GM23338 (cell line): ENCODE data around the gene FAM234A.

Experiments used
- CREB1 ChIP-seq: fragments of 250-450 bp; sonication (Bioruptor Pico); IDR thresholded peaks from 2 replicates; pipeline ENCODE4 v1.5.0; 2020; ENCODE audit warnings: low read depth, mild to moderate bottlenecking, moderate library complexity
- CTCF ChIP-seq, 2 experiments: fragments of 200-600 bp in 1 of 2; sonication (generic) in 1 of 2; conservative IDR thresholded peaks; 2 replicates each; pipeline versions ENCODE4 v1.5.1 to v1.6.1; 2016 to 2017; ENCODE audit warnings: antibody characterized with exemption in 2 of 2, low read depth in 2 of 2, mild to moderate bottlenecking in 2 of 2, moderate library complexity in 1 of 2
- ETS1 ChIP-seq: IDR thresholded peaks from 2 replicates; pipeline ENCODE4 v1.6.1; 2016; ENCODE audit warnings: antibody characterized with exemption
- EZH2 ChIP-seq: fragments of 200-600 bp; sonication (generic); IDR thresholded peaks from one replicate; pipeline ENCODE4 v1.8.0; 2017; ENCODE audit warnings: antibody characterized with exemption, mild to moderate bottlenecking, low read depth; ENCODE audit not compliant: unreplicated experiment

GRCh38 chr16:185213-185612 lies 49.4 kb upstream of the FAM234A start:
- TF ChIP-seq CTCF (conservative IDR thresholded peaks at IDR 0.05; ENCODE audit: low read depth in 2 of 2) (no peak), ETS1 (no peak), EZH2 (no peak), CREB1 (CRISPR knock-in tag) (no peak)
